ENCODE measurements around the gene MT1H. TPM values are rescaled to one million over a fixed set of nuclear protein-coding genes. Genes with fewer than 3 reads are reported as not detected.
A peak's percentile ranks its signal among the peaks of the same experiment; 100 is the strongest.

Gene MT1H
- polyA plus RNA-seq, 3 donors = 0.76 TPM; not detected in 2

- Mint-ChIP-seq H3K4me1 (no peaks in the 10 kb centered on the region), H3K27me3 (ENCODE audit: low read depth in 3 of 3) (peaks cover 8 to 13% (median 12%) of the 10 kb centered on the region in 3 donors), H3K36me3 (no peaks in the 10 kb centered on the region), H3K9me3 (no peaks in the 10 kb centered on the region), H3K4me3 (no peak overlapping the region), H3K27ac (peak overlapping the region in 1 of 7 donors; percentile 1)
- no peaks in the 10 kb centered on the region for H3K9me3 ChIP-seq (replicated peaks in 1 of 2; ENCODE audit: control insufficient read depth in 1 of 2, insufficient read depth in 1 of 2, low read length in 2 of 2)
- no peaks in the 10 kb centered on the region for H3K4me1 ChIP-seq (ENCODE audit: control insufficient read depth in 1 of 2, insufficient read depth in 2 of 2, low read length in 2 of 2)
- H3K79me2 ChIP-seq (ENCODE audit: insufficient read depth, low read length) = no peaks in the 10 kb centered on the region
- 100% methylated on average over 1 of the region's 4 CpGs for WGBS (ENCODE audit: insufficient coverage)
- H3K27me3 ChIP-seq (ENCODE audit: control insufficient read depth in 2 of 2, insufficient read depth in 2 of 2, low read length in 2 of 2) = no peaks in the 10 kb centered on the region
- no peak overlapping the region for H2AFZ ChIP-seq (ENCODE audit: insufficient read depth, low read depth, low read length, poor library complexity, severe bottlenecking)
- H3K27ac ChIP-seq (ENCODE audit: low read depth in 1 of 2, low read length in 2 of 2) = no peak overlapping the region
- no peak overlapping the region for H3K4me3 ChIP-seq (replicated peaks in 1 of 3; ENCODE audit: low read depth in 2 of 3, low read length in 3 of 3)
- no peak overlapping the region for H3K9ac ChIP-seq (ENCODE audit: insufficient read depth, low read length, poor library complexity, severe bottlenecking)
- DNase-seq = no peak
- no peaks in the 10 kb centered on the region for H3K36me3 ChIP-seq (replicated peaks in 1 of 2; ENCODE audit: control insufficient read depth in 1 of 2, insufficient read depth in 2 of 2, low read length in 2 of 2)
- intact Hi-C loops (cut with micrococcal nuclease) = loop anchor here (10.0 kb wide), 1 partner anchor 105 kb away; the partner anchor contains the start of gene MT2A (in 2 of the 2)
- H3K4me2 ChIP-seq (replicated peaks; ENCODE audit: extremely low read depth, low read length, poor library complexity, severe bottlenecking) = no peak overlapping the region
- no peaks in the 10 kb centered on the region for H4K20me1 ChIP-seq (ENCODE audit: insufficient read depth, low read length)
- no peak for TF ChIP-seq CTCF (IDR thresholded peaks at IDR 0.05)
Measured at GRCh38 chr16:56709443-56710040, 39.9 kb downstream of the MT1H start.

GRCh38 chr16:56710181-56710737, 40.6 kb downstream of the MT1H start:
- no peak overlapping the region for H3K9ac ChIP-seq (ENCODE audit: insufficient read depth, low read length, poor library complexity, severe bottlenecking)
- H3K4me3 Mint-ChIP-seq = no peak overlapping the region
- peaks cover 9 to 15% (median 12%) of the 10 kb centered on the region in 3 donors for H3K27me3 Mint-ChIP-seq (ENCODE audit: low read depth in 3 of 3)
- H3K27ac Mint-ChIP-seq = peak overlapping the region in 1 of 7 donors; percentile 32
- 83% methylated on average over 1 of the region's 3 CpGs for WGBS (ENCODE audit: insufficient coverage)
- H3K9me3 Mint-ChIP-seq = no peaks in the 10 kb centered on the region
- no peaks in the 10 kb centered on the region for H3K36me3 ChIP-seq (replicated peaks in 1 of 2; ENCODE audit: control insufficient read depth in 1 of 2, insufficient read depth in 2 of 2, low read length in 2 of 2)
- intact Hi-C loops (cut with micrococcal nuclease) = no loop called here
- H3K79me2 ChIP-seq (ENCODE audit: insufficient read depth, low read length) = no peaks in the 10 kb centered on the region
- no peaks in the 10 kb centered on the region for H3K9me3 ChIP-seq (replicated peaks in 1 of 2; ENCODE audit: control insufficient read depth in 1 of 2, insufficient read depth in 1 of 2, low read length in 2 of 2)
- H3K36me3 Mint-ChIP-seq = no peaks in the 10 kb centered on the region
- DNase-seq = no peak
- no peak overlapping the region for H3K4me2 ChIP-seq (replicated peaks; ENCODE audit: extremely low read depth, low read length, poor library complexity, severe bottlenecking)
- no peaks in the 10 kb centered on the region for H3K4me1 ChIP-seq (ENCODE audit: control insufficient read depth in 1 of 2, insufficient read depth in 2 of 2, low read length in 2 of 2)
- no peaks in the 10 kb centered on the region for H3K27me3 ChIP-seq (ENCODE audit: control insufficient read depth in 2 of 2, insufficient read depth in 2 of 2, low read length in 2 of 2)
- H3K4me3 ChIP-seq (replicated peaks in 1 of 3; ENCODE audit: low read depth in 2 of 3, low read length in 3 of 3) = no peak overlapping the region
- H2AFZ ChIP-seq (ENCODE audit: insufficient read depth, low read depth, low read length, poor library complexity, severe bottlenecking) = no peak overlapping the region
- TF ChIP-seq CTCF (IDR thresholded peaks at IDR 0.05) = no peak
- H3K27ac ChIP-seq (ENCODE audit: low read depth in 1 of 2, low read length in 2 of 2) = no peak overlapping the region
- no peaks in the 10 kb centered on the region for H4K20me1 ChIP-seq (ENCODE audit: insufficient read depth, low read length)
- no peaks in the 10 kb centered on the region for H3K4me1 Mint-ChIP-seq
